ENCODE measurements around the gene CCDC149.

Gene CCDC149

GRCh38 chr4:24935856-24936255 is 23.0 kb upstream of the CCDC149 start:
- Histone ChIP-seq H3K27ac (no peak overlapping the region), H3K36me3 (ENCODE audit: insufficient read depth, low read length) (no peaks in the 10 kb centered on the region), H3K9me3 (ENCODE audit: low read depth, low read length) (no peaks in the 10 kb centered on the region), H3K9ac (ENCODE audit: insufficient read length) (no peak overlapping the region), H3K4me3 (no peak overlapping the region)
- DNase-seq (ENCODE audit: low read depth, low spot score): no peak
- TF ChIP-seq FOXP2 (optimal IDR thresholded peaks at IDR 0.05; ENCODE audit: control extremely low read depth, extremely low read length, insufficient read depth) (no peak), POLR2AphosphoS5 (IDR thresholded peaks at IDR 0.05; ENCODE audit: borderline replicate concordance, low read depth, low read length) (no peak), EZH2 (IDR thresholded peaks at IDR 0.05) (no peak)

- H3K9ac ChIP-seq (ENCODE audit: insufficient read length): no peak overlapping the region
- no peak overlapping the region for H3K4me3 ChIP-seq
- TF ChIP-seq EZH2 (IDR thresholded peaks at IDR 0.05) (no peak), POLR2AphosphoS5 (IDR thresholded peaks at IDR 0.05; ENCODE audit: borderline replicate concordance, low read depth, low read length) (no peak), FOXP2 (optimal IDR thresholded peaks at IDR 0.05; ENCODE audit: control extremely low read depth, extremely low read length, insufficient read depth) (no peak)
- DNase-seq (ENCODE audit: low read depth, low spot score): no peak
- no peaks in the 10 kb centered on the region for H3K36me3 ChIP-seq (ENCODE audit: insufficient read depth, low read length)
- H3K27ac ChIP-seq: no peak overlapping the region
- no peaks in the 10 kb centered on the region for H3K9me3 ChIP-seq (ENCODE audit: low read depth, low read length)
These were observed 21.5 kb upstream of the CCDC149 start for GRCh38 chr4:24934311-24934710.

GRCh38 chr4:24933684-24934275 is 20.9 kb upstream of the CCDC149 start:
- TF ChIP-seq POLR2AphosphoS5 (IDR thresholded peaks at IDR 0.05; ENCODE audit: borderline replicate concordance, low read depth, low read length): no peak
- no peak for TF ChIP-seq EZH2 (IDR thresholded peaks at IDR 0.05)
- TF ChIP-seq FOXP2 (optimal IDR thresholded peaks at IDR 0.05; ENCODE audit: control extremely low read depth, extremely low read length, insufficient read depth): no peak
- H3K27ac ChIP-seq: no peak overlapping the region
- no peak for DNase-seq (ENCODE audit: low read depth, low spot score)
- H3K4me3 ChIP-seq: no peak overlapping the region
- no peak overlapping the region for H3K9ac ChIP-seq (ENCODE audit: insufficient read length)
- no peaks in the 10 kb centered on the region for H3K36me3 ChIP-seq (ENCODE audit: insufficient read depth, low read length)
- no peaks in the 10 kb centered on the region for H3K9me3 ChIP-seq (ENCODE audit: low read depth, low read length)

- Histone ChIP-seq H3K36me3 (ENCODE audit: insufficient read depth, low read length) (no peaks in the 10 kb centered on the region), H3K27ac (no peak overlapping the region), H3K9me3 (ENCODE audit: low read depth, low read length) (no peaks in the 10 kb centered on the region), H3K4me3 (no peak overlapping the region), H3K9ac (ENCODE audit: insufficient read length) (no peak overlapping the region)
- no peak for TF ChIP-seq POLR2AphosphoS5 (IDR thresholded peaks at IDR 0.05; ENCODE audit: borderline replicate concordance, low read depth, low read length)
- TF ChIP-seq EZH2 (IDR thresholded peaks at IDR 0.05): no peak
- no peak for TF ChIP-seq FOXP2 (optimal IDR thresholded peaks at IDR 0.05; ENCODE audit: control extremely low read depth, extremely low read length, insufficient read depth)
- no peak for DNase-seq (ENCODE audit: low read depth, low spot score)
These were observed 19.8 kb upstream of the CCDC149 start for GRCh38 chr4:24932515-24933225.

GRCh38 chr4:24930151-24930550 is 17.3 kb upstream of the CCDC149 start:
- Histone ChIP-seq H3K9me3 (ENCODE audit: low read depth, low read length) (no peaks in the 10 kb centered on the region), H3K27ac (no peak overlapping the region), H3K36me3 (ENCODE audit: insufficient read depth, low read length) (no peaks in the 10 kb centered on the region), H3K9ac (ENCODE audit: insufficient read length) (no peak overlapping the region), H3K4me3 (no peak overlapping the region)
- no peak for TF ChIP-seq EZH2 (IDR thresholded peaks at IDR 0.05)
- TF ChIP-seq FOXP2 (optimal IDR thresholded peaks at IDR 0.05; ENCODE audit: control extremely low read depth, extremely low read length, insufficient read depth): no peak
- TF ChIP-seq POLR2AphosphoS5 (IDR thresholded peaks at IDR 0.05; ENCODE audit: borderline replicate concordance, low read depth, low read length): no peak
- DNase-seq (ENCODE audit: low read depth, low spot score): no peak

- Histone ChIP-seq H3K36me3 (ENCODE audit: insufficient read depth, low read length) (no peaks in the 10 kb centered on the region), H3K27ac (no peak overlapping the region), H3K4me3 (no peak overlapping the region), H3K9ac (ENCODE audit: insufficient read length) (no peak overlapping the region), H3K9me3 (ENCODE audit: low read depth, low read length) (no peaks in the 10 kb centered on the region)
- no peak for TF ChIP-seq EZH2 (IDR thresholded peaks at IDR 0.05)
- no peak for TF ChIP-seq POLR2AphosphoS5 (IDR thresholded peaks at IDR 0.05; ENCODE audit: borderline replicate concordance, low read depth, low read length)
- no peak for TF ChIP-seq FOXP2 (optimal IDR thresholded peaks at IDR 0.05; ENCODE audit: control extremely low read depth, extremely low read length, insufficient read depth)
- no peak for DNase-seq (ENCODE audit: low read depth, low spot score)
These were observed 15.9 kb upstream of the CCDC149 start for GRCh38 chr4:24928708-24929107.

GRCh38 chr4:24927049-24927448 is 14.2 kb upstream of the CCDC149 start:
- Histone ChIP-seq H3K9me3 (ENCODE audit: low read depth, low read length) (no peaks in the 10 kb centered on the region), H3K4me3 (no peak overlapping the region), H3K27ac (no peak overlapping the region), H3K36me3 (ENCODE audit: insufficient read depth, low read length) (no peaks in the 10 kb centered on the region), H3K9ac (ENCODE audit: insufficient read length) (no peak overlapping the region)
- DNase-seq (ENCODE audit: low read depth, low spot score): no peak
- TF ChIP-seq EZH2 (IDR thresholded peaks at IDR 0.05) (no peak), POLR2AphosphoS5 (IDR thresholded peaks at IDR 0.05; ENCODE audit: borderline replicate concordance, low read depth, low read length) (no peak), FOXP2 (optimal IDR thresholded peaks at IDR 0.05; ENCODE audit: control extremely low read depth, extremely low read length, insufficient read depth) (no peak)

GRCh38 chr4:24924309-24924781 is 11.5 kb upstream of the CCDC149 start:
- H3K9ac ChIP-seq (ENCODE audit: insufficient read length): no peak overlapping the region
- TF ChIP-seq FOXP2 (optimal IDR thresholded peaks at IDR 0.05; ENCODE audit: control extremely low read depth, extremely low read length, insufficient read depth) (no peak), EZH2 (IDR thresholded peaks at IDR 0.05) (no peak), POLR2AphosphoS5 (IDR thresholded peaks at IDR 0.05; ENCODE audit: borderline replicate concordance, low read depth, low read length) (no peak)
- H3K27ac ChIP-seq: no peak overlapping the region
- no peaks in the 10 kb centered on the region for H3K9me3 ChIP-seq (ENCODE audit: low read depth, low read length)
- DNase-seq (ENCODE audit: low read depth, low spot score): no peak
- H3K4me3 ChIP-seq: no peak overlapping the region
- H3K36me3 ChIP-seq (ENCODE audit: insufficient read depth, low read length): no peaks in the 10 kb centered on the region

All from SK-N-MC (cell line).